Motor neuron (in vitro differentiated cells): ENCODE data around the gene RALA. TPM values are rescaled to one million over a fixed set of nuclear protein-coding genes. Genes with fewer than 3 reads are reported as not detected.

Source experiments
- ATAC-seq, 8 experiments: fragments of 200-7000 bp; cut with Tn5 transposase; replicated peaks in 6 of 8; 2 replicates each; pipeline ENCODE4 v1.8.0; 2021; ENCODE audit warnings: mild to moderate bottlenecking in 8 of 8, moderate library complexity in 8 of 8
- H3K27ac ChIP-seq, 2 donors: fragments of 250-450 bp; sonication (Bioruptor Pico); 2 replicates each; pipeline ENCODE4 v1.9.0; 2021; ENCODE audit warnings: antibody characterized with exemption in 2 of 2, mild to moderate bottlenecking in 2 of 2, moderate library complexity in 1 of 2
- H3K4me1 ChIP-seq, 2 donors: fragments of 250-450 bp; sonication (Bioruptor Pico); replicated peaks in 1 of 2; 2 replicates each; pipeline ENCODE4 v1.6.1; 2021; ENCODE audit warnings: antibody characterized with exemption in 2 of 2, mild to moderate bottlenecking in 2 of 2, moderate library complexity in 1 of 2
- H3K4me3 ChIP-seq, 5 donors: fragments of 250-450 bp; sonication (Bioruptor Pico); 2 replicates each; pipeline ENCODE4 v1.9.0; 2021; ENCODE audit warnings: antibody characterized with exemption in 5 of 5, mild to moderate bottlenecking in 5 of 5, moderate library complexity in 4 of 5
- WGBS, 10 experiments: fragments of 450-650 bp; shearing (Covaris generic); methylation state at CpG; one replicate each; pipeline ENCODE4 v1.0.0; 2022; 5-methylcytosine and 5-hydroxymethylcytosine counted together
- in situ Hi-C, 9 experiments: fragments of 400-800 bp; cut with MboI; loops; one replicate each; pipeline ENCODE4 v1.15.0; 2021; ENCODE audit warnings: low sequenced_read_pairs in 9 of 9, low pct_unique_long_range_greater_than_20kb in 2 of 9; ENCODE audit not compliant: unreplicated experiment in 9 of 9
- total RNA-seq, 8 experiments: library from RNA; unstranded; fragments of 300-600 nt; gene quantifications; 2 replicates each; pipeline versions ENCODE4 v1.2.3 to v1.2.4, GENCODE V29; 2022

The RALA gene
- total RNA-seq: 10 to 100 TPM; 14.8 to 72.8 (median 30.4) TPM

GRCh38 chr7:39623047-39623731 is at the start of gene RALA:
Gene RALA (plus strand): TSS chr7:39623572. CDS start chr7:39686668, 63,096 bp downstream.
- 0% methylated on average over 1 of the region's 56 CpGs; no CpG with 5 or more reads in 9 of the 10 experiments for WGBS, 10 experiments

DNA sequence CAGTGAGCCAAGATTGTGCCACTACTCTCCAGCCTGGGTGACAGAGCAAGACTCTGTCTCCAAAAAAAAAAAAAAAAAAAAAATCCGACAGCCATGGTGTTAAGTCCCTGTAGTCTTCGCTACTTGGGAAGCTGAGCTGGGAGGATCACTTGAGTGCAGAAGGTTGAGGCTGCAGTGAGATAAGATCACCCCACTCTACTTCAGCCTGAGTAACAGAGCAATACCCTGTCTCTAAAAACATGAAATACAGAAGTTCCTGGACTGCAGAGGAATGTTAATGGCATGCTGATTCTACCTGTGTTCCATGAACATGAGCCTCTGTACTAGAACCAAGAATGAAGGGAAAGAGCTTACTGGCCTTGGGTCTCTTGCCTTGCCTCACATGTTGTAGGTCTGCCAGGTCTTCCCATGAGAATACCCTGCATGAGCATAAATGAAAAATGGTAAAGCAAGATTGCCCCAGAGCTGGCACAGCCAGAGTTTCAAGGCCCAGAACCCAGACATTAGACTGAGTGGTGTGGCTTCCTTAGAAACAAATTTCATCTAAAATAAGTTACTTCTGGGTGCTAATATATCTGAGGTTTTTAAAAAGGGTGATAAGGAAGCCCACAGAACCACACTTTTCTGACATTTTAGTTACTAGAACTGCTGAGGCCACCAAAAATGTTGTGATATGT is 48.6 kb upstream of the RALA start:
- H3K27ac ChIP-seq: no peak overlapping the region
- ATAC-seq: no peak
- in situ Hi-C loops: loop anchor here in 3 of 9 experiments (25.0 kb wide), 1 partner anchor 162 kb away; no protein-coding TSS in a partner anchor
- WGBS, 10 experiments: 90 to 100% (median 100%) methylated on average over 1 to 2 of the region's 2 CpGs; no CpG with 5 or more reads in 4 of the 10 experiments
- peaks cover 0 to 6% of the 10 kb centered on the region in 2 donors for H3K4me1 ChIP-seq
- H3K4me3 ChIP-seq: no peak overlapping the region

More at GRCh38 chr7:39623047-39623731, at the start of gene RALA:
- in situ Hi-C loops: no loop called here
- Histone ChIP-seq H3K4me1 (peaks cover 18 to 28% of the 10 kb centered on the region in 2 donors), H3K27ac (peak within 1 kb of the TSS; percentile 99), H3K4me3 (peak within 1 kb of the TSS; percentile 67 to 99 (median 94))
- peak; percentile 90 to 96 (median 94) for ATAC-seq

DNA sequence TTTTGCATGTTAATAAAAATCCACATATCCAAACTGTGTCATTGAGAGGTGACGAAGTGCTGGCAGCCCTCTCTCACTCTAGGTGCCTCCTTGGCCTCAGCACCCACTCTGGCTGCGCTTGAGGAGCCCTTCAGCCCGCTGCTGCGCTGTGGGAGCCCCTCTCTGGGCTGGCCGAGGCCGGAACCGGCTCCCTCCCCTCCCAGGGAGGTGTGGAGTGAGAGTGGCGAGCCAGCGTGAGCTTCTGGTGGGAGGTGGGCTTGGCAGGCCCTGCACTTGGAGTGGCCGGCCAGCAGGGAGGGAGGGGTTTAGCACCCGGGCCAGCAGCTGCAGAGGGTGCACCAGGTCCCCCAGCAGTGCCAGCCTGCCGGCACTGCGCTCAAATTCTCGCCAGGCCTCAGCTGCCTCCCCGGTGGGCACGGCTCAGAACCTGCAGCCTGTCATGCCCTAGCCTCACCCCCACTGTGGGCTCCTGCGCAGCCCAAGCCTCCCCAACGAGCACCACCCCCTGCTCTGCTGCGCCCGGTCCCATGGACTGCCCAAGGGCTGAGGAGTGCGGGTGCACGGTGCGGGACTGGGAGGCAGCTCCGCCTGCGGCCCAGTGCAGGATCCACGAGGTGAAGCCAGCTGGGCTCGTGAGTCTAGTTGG is 46.0 kb upstream of the RALA start:
- WGBS, 10 experiments: 83 to 97% (median 88%) methylated on average over 4 to 7 of the region's 27 CpGs; no CpG with 5 or more reads in 7 of the 10 experiments
- H3K27ac ChIP-seq: no peak overlapping the region
- peaks cover 2 to 7% of the 10 kb centered on the region in 2 donors for H3K4me1 ChIP-seq
- H3K4me3 ChIP-seq: no peak overlapping the region
- in situ Hi-C loops: loop anchor here in 3 of 9 experiments (25.0 kb wide), 1 partner anchor 160 kb away; no protein-coding TSS in a partner anchor
- no peak for ATAC-seq

DNA sequence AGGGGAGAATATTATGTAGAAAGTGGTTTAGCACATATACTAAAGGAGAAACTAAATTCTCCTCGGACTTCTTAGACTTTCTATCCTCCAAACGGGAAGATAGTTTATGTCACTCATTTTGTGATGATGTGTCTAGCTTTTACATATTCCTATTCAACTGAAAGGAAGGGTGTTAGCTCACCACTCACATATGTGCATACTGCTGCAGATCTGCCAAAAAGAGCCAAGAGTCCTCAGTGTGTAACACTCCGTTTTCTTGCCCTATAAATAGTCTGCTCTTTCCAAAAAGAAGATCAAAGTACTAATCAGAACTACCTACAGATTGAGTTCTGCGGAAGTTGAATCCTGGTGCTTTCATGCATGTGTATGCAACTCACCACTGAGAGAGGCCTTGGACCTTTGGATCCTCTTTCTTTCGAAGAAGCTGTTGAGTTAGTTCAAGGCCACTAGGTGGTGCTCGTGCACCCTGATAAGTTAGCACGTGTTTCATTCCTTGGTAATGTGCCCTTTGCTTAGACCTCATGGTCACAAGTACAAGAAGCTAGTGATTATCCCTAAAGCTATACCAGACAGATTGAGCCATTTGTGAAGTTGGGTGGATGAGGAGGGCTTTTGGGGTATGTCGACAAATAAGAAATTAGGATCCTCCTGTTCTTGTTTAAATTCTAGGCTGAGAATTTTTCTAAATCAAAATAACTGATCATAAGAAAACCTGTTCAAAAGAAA is 43.1 kb upstream of the RALA start:
- peak; percentile 83 to 99 (median 95) for ATAC-seq
- Histone ChIP-seq H3K27ac (no peak overlapping the region), H3K4me3 (no peak overlapping the region), H3K4me1 (peaks cover 0 to 10% of the 10 kb centered on the region in 2 donors)
- 0 to 33% (median 8%) methylated on average over 3 to 8 of the region's 8 CpGs; no CpG with 5 or more reads in 2 of the 10 experiments for WGBS, 10 experiments
- in situ Hi-C loops: loop anchor here in 6 of 9 experiments (10.0 to 25.0 kb wide), 2 partner anchors 157 to 164 kb away; no protein-coding TSS in a partner anchor

DNA sequence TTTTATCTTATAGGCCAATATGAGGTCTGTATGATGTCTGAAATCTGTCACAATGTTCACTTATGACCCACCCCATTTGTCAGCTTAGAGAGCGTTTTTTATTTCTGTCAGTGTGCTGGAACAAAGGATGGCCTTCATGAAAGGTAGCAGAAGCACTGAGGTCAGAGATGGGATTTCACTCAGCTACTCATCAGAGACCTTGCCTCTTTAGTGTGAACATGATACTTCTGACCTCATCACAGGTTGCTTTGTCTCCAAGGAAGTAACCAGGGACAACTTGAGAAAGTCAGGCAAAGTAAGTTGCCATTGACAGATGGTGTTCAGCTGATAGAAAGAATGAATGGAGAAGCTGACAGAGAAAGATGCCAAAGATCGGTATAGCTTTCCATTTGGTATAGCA is 40.8 kb upstream of the RALA start:
- peak in 2 of 8 experiments; percentile 27 to 28 for ATAC-seq
- in situ Hi-C loops: loop anchor here in 6 of 9 experiments (10.0 to 25.0 kb wide), 2 partner anchors 155 to 162 kb away; no protein-coding TSS in a partner anchor
- Histone ChIP-seq H3K4me1 (peaks cover 0 to 10% of the 10 kb centered on the region in 2 donors), H3K4me3 (no peak overlapping the region), H3K27ac (no peak overlapping the region)
- WGBS, 10 experiments: 0 to 100% (median 69%) methylated on average over 1 to 2 of the region's 2 CpGs; no CpG with 5 or more reads in 1 of the 10 experiments

DNA sequence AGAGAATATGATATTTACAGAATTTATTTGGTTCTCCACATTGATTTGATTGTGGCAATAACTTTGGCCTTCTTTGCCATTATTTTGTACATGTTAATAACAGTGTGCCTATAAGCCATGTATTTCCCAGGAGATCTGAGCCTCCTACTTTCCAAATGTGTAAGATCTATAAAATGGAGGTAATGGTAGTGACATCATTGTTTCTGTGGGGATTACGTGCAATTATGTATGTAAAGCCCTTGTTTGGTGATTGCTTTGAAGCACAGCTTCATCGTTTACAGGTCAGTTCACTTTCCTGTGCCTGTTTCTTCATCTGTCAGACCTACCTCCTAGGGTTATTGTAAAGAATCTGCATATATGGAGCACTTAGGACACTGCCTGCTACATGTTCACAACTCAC is 39.8 kb upstream of the RALA start:
- ATAC-seq: no peak
- Histone ChIP-seq H3K27ac (no peak overlapping the region), H3K4me3 (no peak overlapping the region), H3K4me1 (peaks cover 0 to 10% of the 10 kb centered on the region in 2 donors)
- 25 to 100% (median 50%) methylated on average over 1 to 2 of the region's 2 CpGs; no CpG with 5 or more reads in 1 of the 10 experiments for WGBS, 10 experiments
- in situ Hi-C loops: loop anchor here in 6 of 9 experiments (10.0 to 25.0 kb wide), 2 partner anchors 154 to 161 kb away; no protein-coding TSS in a partner anchor

DNA sequence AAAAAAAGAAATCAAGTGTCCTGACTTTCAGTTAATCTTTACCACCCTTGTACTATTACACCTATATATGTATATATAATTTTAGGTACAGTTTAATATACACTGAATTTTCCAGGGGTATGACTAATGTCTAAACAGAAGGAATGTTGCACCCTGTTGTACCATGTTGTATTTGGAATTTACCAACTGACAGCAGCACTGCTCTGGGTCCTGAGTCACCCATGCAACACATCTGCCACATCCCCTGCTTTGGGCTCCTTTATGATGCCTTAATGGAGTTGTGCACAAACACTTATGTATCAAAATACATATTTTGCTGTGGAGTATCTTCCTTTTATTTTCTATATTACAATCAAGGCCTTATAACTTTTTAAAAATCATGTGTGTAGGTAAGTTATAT is 36.0 kb upstream of the RALA start:
- Histone ChIP-seq H3K4me3 (no peak overlapping the region), H3K4me1 (peaks cover 0 to 4% of the 10 kb centered on the region in 2 donors), H3K27ac (no peak overlapping the region)
- in situ Hi-C loops: loop anchor here in 6 of 9 experiments (10.0 to 25.0 kb wide), 2 partner anchors 150 to 157 kb away; no protein-coding TSS in a partner anchor
- ATAC-seq: no peak

GRCh38 chr7:39588416-39588815 is 35.0 kb upstream of the RALA start:
- Histone ChIP-seq H3K4me1 (no peaks in the 10 kb centered on the region), H3K27ac (no peak overlapping the region), H3K4me3 (no peak overlapping the region)
- 51 to 100% (median 83%) methylated on average over 2 to 5 of the region's 5 CpGs for WGBS, 10 experiments
- no peak for ATAC-seq
- in situ Hi-C loops: loop anchor here in 6 of 9 experiments (10.0 to 25.0 kb wide), 2 partner anchors 149 to 156 kb away; no protein-coding TSS in a partner anchor

DNA sequence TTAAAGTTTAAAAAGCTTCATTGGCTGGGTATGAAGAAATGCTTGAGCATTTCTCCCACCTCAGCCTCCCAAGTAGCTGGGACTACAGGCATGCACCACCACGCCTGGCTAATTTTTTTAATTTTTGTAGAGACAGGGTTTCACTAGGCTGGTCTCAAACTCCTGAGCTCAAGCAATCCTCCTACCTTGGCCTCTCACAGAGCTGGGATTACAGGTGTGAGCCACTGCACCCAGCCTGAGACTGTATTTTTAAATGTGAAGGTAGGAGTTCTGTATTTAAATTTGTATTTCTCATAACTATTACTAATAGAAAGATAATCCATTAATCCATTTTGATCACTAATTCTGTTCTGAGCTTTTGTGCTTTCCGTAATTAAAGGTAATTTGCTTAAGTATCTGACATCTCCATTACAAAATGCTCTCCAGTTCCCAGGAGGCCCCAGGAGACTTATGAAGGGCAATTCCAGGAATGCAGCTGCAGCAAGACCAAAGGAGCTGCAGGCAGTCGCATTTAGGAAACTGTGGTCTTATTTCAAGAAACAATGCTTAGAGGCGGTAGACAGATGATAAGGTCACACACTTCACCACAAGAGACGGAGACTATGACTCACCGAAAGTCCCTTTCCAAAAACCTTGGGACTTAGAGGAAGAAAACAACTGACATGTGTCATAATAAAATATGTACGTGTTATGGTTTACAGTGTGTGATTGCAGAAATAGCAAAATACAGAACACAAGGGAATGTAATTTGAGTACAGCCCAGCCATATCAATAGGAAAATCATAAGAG is 33.9 kb upstream of the RALA start:
- WGBS, 10 experiments: 16 to 100% (median 53%) methylated on average over 1 to 7 of the region's 7 CpGs
- no peak overlapping the region for H3K4me3 ChIP-seq

GRCh38 chr7:39592586-39592985 is 30.8 kb upstream of the RALA start:
- Histone ChIP-seq H3K27ac (no peak overlapping the region), H3K4me3 (no peak overlapping the region), H3K4me1 (no peaks in the 10 kb centered on the region)
- WGBS, 10 experiments: 6 to 89% (median 33%) methylated on average over 1 to 2 of the region's 2 CpGs; no CpG with 5 or more reads in 1 of the 10 experiments
- ATAC-seq: peak in 2 of 8 experiments; percentile 65 to 67
- in situ Hi-C loops: loop anchor here in 3 of 9 experiments (25.0 kb wide), 1 partner anchor 145 kb away; no protein-coding TSS in a partner anchor

More for the DNA sequence above, 33.9 kb upstream of the RALA start:
- no peaks in the 10 kb centered on the region for H3K4me1 ChIP-seq
- in situ Hi-C loops: loop anchor here in 6 of 9 experiments (10.0 to 25.0 kb wide), 2 partner anchors 148 to 155 kb away; no protein-coding TSS in a partner anchor
- ATAC-seq: peak in 6 of 8 experiments; percentile 19 to 92 (median 32)
- no peak overlapping the region for H3K27ac ChIP-seq

- H3K4me1 ChIP-seq: no peaks in the 10 kb centered on the region
- peak in 4 of 8 experiments; percentile 30 to 97 (median 40) for ATAC-seq
- H3K4me3 ChIP-seq: no peak overlapping the region
- H3K27ac ChIP-seq: no peak overlapping the region
- in situ Hi-C loops: loop anchor here in 3 of 9 experiments (25.0 kb wide), 1 partner anchor 142 kb away; no protein-coding TSS in a partner anchor
- WGBS, 10 experiments: 31 to 96% (median 61%) methylated on average over 3 to 5 of the region's 5 CpGs
Observed at GRCh38 chr7:39594988-39595620, 28.3 kb upstream of the RALA start.
